Activated gamma-delta T cell (primary cell): ENCODE data around the gene VTN.
"Not testable (repeated sequence)": the region's sequence is repeated elsewhere in the genome, so short reads cannot be mapped to it uniquely, and the experiment has no call there.

Source experiments
- DNase-seq: peaks from one replicate; lab custom pipeline; 2025; lab: John Stamatoyannopoulos, UW

VTN gene

GRCh38 chr17:28342313-28342712 lies 27.8 kb downstream of the VTN start:
- no peak for DNase-seq

GRCh38 chr17:28341516-28341915 lies 28.6 kb downstream of the VTN start:
- DNase-seq: no peak

GRCh38 chr17:28340374-28340773 lies 29.7 kb downstream of the VTN start:
- no peak for DNase-seq

- no peak for DNase-seq
Measured at GRCh38 chr17:28339431-28339830, 30.7 kb downstream of the VTN start.

GRCh38 chr17:28338769-28339212 lies 31.3 kb downstream of the VTN start:
- not testable (repeated sequence) for DNase-seq

GRCh38 chr17:28338056-28338768 lies 31.9 kb downstream of the VTN start:
- DNase-seq: no peak

GRCh38 chr17:28335959-28336871 lies 33.9 kb downstream of the VTN start:
- DNase-seq: no peak

GRCh38 chr17:28335201-28335958 lies 34.7 kb downstream of the VTN start, which contains the start of the genes IFT20 and TNFAIP1:
Gene IFT20 (minus strand): TSS chr17:28335472. CDS start chr17:28331985, 3,487 bp downstream.
Gene TNFAIP1 (plus strand): TSS chr17:28335761. CDS start chr17:28339522, 3,761 bp downstream.
- DNase-seq: peak; percentile 85

GRCh38 chr17:28334666-28335200 lies 35.4 kb downstream of the VTN start:
- DNase-seq: no peak

- DNase-seq: no peak
Measured at GRCh38 chr17:28334171-28334570, 35.9 kb downstream of the VTN start.

GRCh38 chr17:28333083-28333746 lies 36.9 kb downstream of the VTN start:
- DNase-seq: no peak

GRCh38 chr17:28331891-28332420 lies 38.2 kb downstream of the VTN start:
- DNase-seq: no peak

- no peak for DNase-seq
Measured at GRCh38 chr17:28330671-28331070, 39.4 kb downstream of the VTN start.

- no peak for DNase-seq
Measured at GRCh38 chr17:28328325-28328724, 41.8 kb downstream of the VTN start.

GRCh38 chr17:28327709-28328108 lies 42.4 kb downstream of the VTN start:
- DNase-seq: no peak

- DNase-seq: no peak
Measured at GRCh38 chr17:28327031-28327607, 43.0 kb downstream of the VTN start.

GRCh38 chr17:28326114-28326513 lies 44.0 kb downstream of the VTN start:
- no peak for DNase-seq

- DNase-seq: no peak
Measured at GRCh38 chr17:28325211-28325610, 44.9 kb downstream of the VTN start.

- no peak for DNase-seq
Measured at GRCh38 chr17:28324781-28325180, 45.3 kb downstream of the VTN start.

- no peak for DNase-seq
Measured at GRCh38 chr17:28324267-28324745, 45.8 kb downstream of the VTN start.
